ENCODE data around the gene LDB3.

GRCh38 chr10:86687750-86688149, 19.4 kb downstream of the LDB3 start:
- TF ChIP-seq EZH2phosphoT487 (IDR thresholded peaks at IDR 0.05; ENCODE audit: insufficient read depth, low read depth) = no peak
- TF ChIP-seq EZH2 (IDR thresholded peaks at IDR 0.05; ENCODE audit: insufficient read depth, poor library complexity, severe bottlenecking) = no peak
